ENCODE data around the gene FAM50B. TPM values are rescaled to one million over a fixed set of nuclear protein-coding genes. Genes with fewer than 3 reads are reported as not detected.

FAM50B gene
- total and polyA plus RNA-seq, 10 of the 15 experiments (the other 5 are each of a cell fraction or from before 2014, with no cell fraction given) = 0.58 to 10.2 (median 5.9) TPM

DNA sequence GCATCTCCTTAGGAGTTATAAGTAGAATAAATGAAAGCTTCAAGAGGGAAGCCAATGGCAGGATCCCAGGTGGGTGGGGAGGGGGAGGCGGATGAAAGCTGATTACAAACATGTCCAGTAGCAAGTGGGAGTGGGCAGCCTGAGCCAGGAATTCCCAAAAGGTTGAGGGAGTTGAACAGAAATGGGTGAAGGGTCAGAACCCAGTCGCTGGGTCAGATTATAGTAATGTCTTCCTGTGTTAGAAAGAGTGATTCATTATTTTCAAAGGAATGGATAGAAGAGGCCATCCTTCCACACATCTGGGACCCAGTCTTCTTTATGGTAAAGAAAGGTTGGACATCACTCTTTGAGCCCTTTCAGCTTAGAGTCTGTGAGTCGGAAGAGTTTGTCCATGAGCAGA, 41.0 kb upstream of the FAM50B start:
- CTCF ChIA-PET = no interaction called here
- no peaks in the 10 kb centered on the region for H3K36me3 ChIP-seq (ENCODE audit: control insufficient read depth in 2 of 2, insufficient read depth in 2 of 2, low read length in 1 of 2)
- H3K9ac ChIP-seq (ENCODE audit: control insufficient read depth, insufficient read depth, low read length) = no peak overlapping the region
- H3K4me2 ChIP-seq (ENCODE audit: control insufficient read depth, insufficient read depth) = no peak overlapping the region
- peaks cover 14% of the 10 kb centered on the region for H3K4me1 ChIP-seq (ENCODE audit: control insufficient read depth, insufficient read depth, low read length)
- TF ChIP-seq CREM (IDR thresholded peaks at IDR 0.05; ENCODE audit: low read depth) (no peak), WRNIP1 (IDR thresholded peaks at IDR 0.05; ENCODE audit: borderline replicate concordance, low read depth, low read length) (no peak), PAX5 (IDR thresholded peaks at IDR 0.05; ENCODE audit: borderline replicate concordance, low read depth, low read length) (no peak), CBX5 (IDR thresholded peaks at IDR 0.05; ENCODE audit: low read depth) (no peak), ZNF217 (IDR thresholded peaks at IDR 0.05) (no peak), BMI1 (IDR thresholded peaks at IDR 0.05; ENCODE audit: borderline replicate concordance) (no peak), CBX3 (IDR thresholded peaks at IDR 0.05; ENCODE audit: borderline replicate concordance, low read depth) (no peak), SMC3 (IDR thresholded peaks at IDR 0.05; ENCODE audit: borderline replicate concordance, low read length) (no peak), RB1 (IDR thresholded peaks at IDR 0.05; ENCODE audit: borderline replicate concordance) (no peak), ATF7 (IDR thresholded peaks at IDR 0.05; ENCODE audit: low read depth) (no peak), KLF5 (IDR thresholded peaks at IDR 0.05; ENCODE audit: partially characterized antibody) (no peak)
- TF ChIP-seq, protein P1, sequence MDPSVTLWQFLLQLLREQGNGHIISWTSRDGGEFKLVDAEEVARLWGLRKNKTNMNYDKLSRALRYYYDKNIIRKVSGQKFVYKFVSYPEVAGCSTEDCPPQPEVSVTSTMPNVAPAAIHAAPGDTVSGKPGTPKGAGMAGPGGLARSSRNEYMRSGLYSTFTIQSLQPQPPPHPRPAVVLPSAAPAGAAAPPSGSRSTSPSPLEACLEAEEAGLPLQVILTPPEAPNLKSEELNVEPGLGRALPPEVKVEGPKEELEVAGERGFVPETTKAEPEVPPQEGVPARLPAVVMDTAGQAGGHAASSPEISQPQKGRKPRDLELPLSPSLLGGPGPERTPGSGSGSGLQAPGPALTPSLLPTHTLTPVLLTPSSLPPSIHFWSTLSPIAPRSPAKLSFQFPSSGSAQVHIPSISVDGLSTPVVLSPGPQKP (IDR thresholded peaks at IDR 0.05; ENCODE audit: low read depth, low read length) = no peak
- TF ChIP-seq, protein P2, sequence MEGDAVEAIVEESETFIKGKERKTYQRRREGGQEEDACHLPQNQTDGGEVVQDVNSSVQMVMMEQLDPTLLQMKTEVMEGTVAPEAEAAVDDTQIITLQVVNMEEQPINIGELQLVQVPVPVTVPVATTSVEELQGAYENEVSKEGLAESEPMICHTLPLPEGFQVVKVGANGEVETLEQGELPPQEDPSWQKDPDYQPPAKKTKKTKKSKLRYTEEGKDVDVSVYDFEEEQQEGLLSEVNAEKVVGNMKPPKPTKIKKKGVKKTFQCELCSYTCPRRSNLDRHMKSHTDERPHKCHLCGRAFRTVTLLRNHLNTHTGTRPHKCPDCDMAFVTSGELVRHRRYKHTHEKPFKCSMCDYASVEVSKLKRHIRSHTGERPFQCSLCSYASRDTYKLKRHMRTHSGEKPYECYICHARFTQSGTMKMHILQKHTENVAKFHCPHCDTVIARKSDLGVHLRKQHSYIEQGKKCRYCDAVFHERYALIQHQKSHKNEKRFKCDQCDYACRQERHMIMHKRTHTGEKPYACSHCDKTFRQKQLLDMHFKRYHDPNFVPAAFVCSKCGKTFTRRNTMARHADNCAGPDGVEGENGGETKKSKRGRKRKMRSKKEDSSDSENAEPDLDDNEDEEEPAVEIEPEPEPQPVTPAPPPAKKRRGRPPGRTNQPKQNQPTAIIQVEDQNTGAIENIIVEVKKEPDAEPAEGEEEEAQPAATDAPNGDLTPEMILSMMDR (IDR thresholded peaks at IDR 0.05 in 2 of 3, conservative IDR thresholded peaks at IDR 0.05 in 1 of 3; ENCODE audit: control insufficient read depth in 2 of 3, extremely low read depth in 1 of 3, insufficient read depth in 1 of 3, low read depth in 3 of 3, low read length in 3 of 3) = no peak
- TF ChIP-seq, protein P3, sequence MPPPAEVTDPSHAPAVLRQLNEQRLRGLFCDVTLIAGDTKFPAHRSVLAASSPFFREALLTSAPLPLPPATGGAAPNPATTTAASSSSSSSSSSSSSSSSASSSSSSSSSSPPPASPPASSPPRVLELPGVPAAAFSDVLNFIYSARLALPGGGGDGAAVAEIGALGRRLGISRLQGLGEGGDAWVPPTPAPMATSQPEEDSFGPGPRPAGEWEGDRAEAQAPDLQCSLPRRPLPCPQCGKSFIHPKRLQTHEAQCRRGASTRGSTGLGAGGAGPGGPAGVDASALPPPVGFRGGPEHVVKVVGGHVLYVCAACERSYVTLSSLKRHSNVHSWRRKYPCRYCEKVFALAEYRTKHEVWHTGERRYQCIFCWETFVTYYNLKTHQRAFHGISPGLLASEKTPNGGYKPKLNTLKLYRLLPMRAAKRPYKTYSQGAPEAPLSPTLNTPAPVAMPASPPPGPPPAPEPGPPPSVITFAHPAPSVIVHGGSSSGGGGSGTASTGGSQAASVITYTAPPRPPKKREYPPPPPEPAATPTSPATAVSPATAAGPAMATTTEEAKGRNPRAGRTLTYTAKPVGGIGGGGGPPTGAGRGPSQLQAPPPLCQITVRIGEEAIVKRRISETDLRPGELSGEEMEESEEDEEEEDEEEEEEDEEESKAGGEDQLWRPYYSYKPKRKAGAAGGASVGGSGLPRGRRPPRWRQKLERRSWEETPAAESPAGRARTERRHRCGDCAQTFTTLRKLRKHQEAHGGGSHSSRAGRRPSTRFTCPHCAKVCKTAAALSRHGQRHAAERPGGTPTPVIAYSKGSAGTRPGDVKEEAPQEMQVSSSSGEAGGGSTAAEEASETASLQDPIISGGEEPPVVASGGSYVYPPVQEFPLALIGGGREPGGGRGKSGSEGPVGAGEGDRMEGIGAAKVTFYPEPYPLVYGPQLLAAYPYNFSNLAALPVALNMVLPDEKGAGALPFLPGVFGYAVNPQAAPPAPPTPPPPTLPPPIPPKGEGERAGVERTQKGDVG (CRISPR knock-in tag; IDR thresholded peaks at IDR 0.05) = no peak
- no peaks in the 10 kb centered on the region for H4K20me1 ChIP-seq (ENCODE audit: control insufficient read depth, insufficient read depth)
- FAIRE-seq = no peak
- H3K79me2 ChIP-seq (ENCODE audit: control insufficient read depth, insufficient read depth, low read length) = no peaks in the 10 kb centered on the region
- H3K4me3 ChIP-seq = no peak overlapping the region
- peaks cover 2% of the 10 kb centered on the region; the same call in 2 of the 3 replicates for H3K9me3 ChIP-seq (replicated peaks; ENCODE audit: control insufficient read depth, insufficient read depth, low read length)
- no peaks in the 10 kb centered on the region for H3K27me3 ChIP-seq (replicated peaks in 1 of 2; ENCODE audit: control insufficient read depth in 2 of 2, insufficient read depth in 2 of 2, low read length in 1 of 2)
- no peak for DNase-seq (ENCODE audit: low read depth, low spot score)
- SMC1A ChIA-PET (ENCODE audit: uncharacterized antibody, unreplicated experiment) = interaction anchor here (1.1 to 1.2 kb wide), 2 partner anchors 16 to 33 kb away, joined by 3 to 4 read pairs; no protein-coding TSS in a partner anchor
- RAD21 ChIA-PET (ENCODE audit: unreplicated experiment) = no interaction called here
- no TSS peak for BruUV-seq (replicated peaks)
- H2AFZ ChIP-seq (ENCODE audit: control insufficient read depth, low read depth, low read length) = no peak overlapping the region
- no peak for ATAC-seq
- POLR2A ChIA-PET = interaction anchor here (0.7 kb wide), 1 partner anchor 658 kb away, joined by 3 read pairs; no protein-coding TSS in a partner anchor
- intact Hi-C loops (cut with micrococcal nuclease; ENCODE audit: unreplicated experiment) (no loop called here), in situ Hi-C loops (cut with MboI) (no loop called here)
- WGBS (ENCODE audit: insufficient coverage, insufficient replicate concordance, low lambda C conversion rate, missing lambda C conversion rate) = 48% methylated on average over 3 of the region's 3 CpGs
- H3K27ac ChIP-seq (ENCODE audit: control insufficient read depth, insufficient read depth) = no peak overlapping the region

All from GM12878 (cell line).